ENCODE measurements around the gene NBPF26.
"Not testable (repeated sequence)": the region's sequence is repeated elsewhere in the genome, so short reads cannot be mapped to it uniquely, and the experiment has no call there.

NBPF26 gene

DNA sequence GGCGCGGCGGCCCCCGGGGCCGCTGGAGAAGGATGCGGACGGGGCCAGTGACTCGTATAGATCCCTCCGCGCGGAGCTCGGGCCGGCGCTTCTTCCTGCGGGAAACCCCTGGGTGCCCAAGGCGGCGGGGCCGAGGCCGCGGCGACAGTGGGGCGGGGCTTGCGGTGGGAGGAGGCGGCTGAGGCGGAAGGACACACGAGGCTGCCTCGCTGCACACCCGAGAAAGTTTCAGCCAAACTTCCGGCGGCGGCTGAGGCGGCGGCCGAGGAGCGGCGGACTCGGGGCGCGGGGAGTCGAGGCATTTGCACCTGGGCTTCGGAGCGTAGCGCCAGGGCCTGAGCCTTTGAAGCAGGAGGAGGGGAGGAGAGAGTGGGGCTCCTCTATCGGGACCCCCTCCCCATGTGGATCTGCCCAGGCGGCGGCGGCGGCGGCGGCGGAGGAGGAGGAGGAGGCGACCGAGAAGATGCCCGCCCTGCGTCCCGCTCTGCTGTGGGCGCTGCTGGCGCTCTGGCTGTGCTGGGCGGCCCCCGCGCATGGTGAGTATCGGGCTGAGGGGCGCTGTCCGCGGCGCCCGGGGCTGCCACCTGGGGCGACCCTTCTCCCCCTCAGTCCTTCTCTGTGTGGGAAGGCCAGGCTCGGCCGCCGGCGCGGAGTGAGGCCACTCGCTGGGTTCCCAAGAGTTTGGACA lies at the start of gene NBPF26:
NBPF26 (plus strand) TSS at position 231 of the 688 bp plus-strand sequence.
- peak; percentile 52 for DNase-seq (ENCODE audit: low read depth)

GRCh38 chr1:120680106-120680819 lies 43.5 kb upstream of the NBPF26 start:
- DNase-seq (ENCODE audit: low read depth): not testable (repeated sequence)

DNA sequence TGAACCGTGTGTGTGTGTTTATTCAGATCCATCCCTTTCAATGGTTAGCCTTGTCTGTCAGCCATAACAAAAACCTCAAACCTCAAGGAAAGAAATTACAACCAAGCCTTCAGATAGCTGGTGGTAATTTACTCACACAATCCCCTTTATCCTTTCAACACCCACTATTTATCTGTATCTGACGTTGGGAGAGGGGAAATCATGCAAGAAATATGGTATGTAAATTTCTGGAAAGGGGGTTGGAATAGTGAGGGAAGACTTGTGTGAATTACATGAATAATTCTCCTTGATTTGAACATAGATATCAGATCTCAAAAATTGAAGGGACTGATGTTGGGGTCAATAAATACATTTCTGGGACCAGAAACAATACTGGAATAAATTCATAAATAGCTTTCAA lies 42.8 kb upstream of the NBPF26 start:
- not testable (repeated sequence) for DNase-seq (ENCODE audit: low read depth)

- DNase-seq (ENCODE audit: low read depth): not testable (repeated sequence)
Measured at GRCh38 chr1:120684397-120684796, 39.3 kb upstream of the NBPF26 start.

DNA sequence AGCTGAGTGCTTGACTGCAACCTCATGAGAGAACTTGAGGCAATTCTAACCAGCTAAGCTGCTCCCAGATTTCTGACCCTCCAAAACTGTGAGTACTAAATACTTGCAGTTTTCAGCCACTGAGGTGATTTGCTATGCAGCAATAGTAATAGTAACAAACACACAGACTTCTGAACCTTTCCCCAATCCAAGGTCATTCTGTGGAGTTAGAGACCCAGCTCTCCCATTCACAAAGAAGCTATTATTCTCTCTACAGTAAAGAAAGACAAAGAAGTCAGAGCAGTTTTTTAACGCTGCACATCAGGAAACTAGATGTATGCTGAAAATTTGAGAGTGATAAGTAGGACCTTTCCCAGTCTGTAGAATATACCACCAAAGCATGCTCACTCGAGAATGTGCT lies 38.1 kb upstream of the NBPF26 start:
- not testable (repeated sequence) for DNase-seq (ENCODE audit: low read depth)

- not testable (repeated sequence) for DNase-seq (ENCODE audit: low read depth)
Measured at GRCh38 chr1:120687250-120687649, 36.5 kb upstream of the NBPF26 start.

GRCh38 chr1:120700807-120701562 lies 22.8 kb upstream of the NBPF26 start:
- DNase-seq (ENCODE audit: low read depth): not testable (repeated sequence)

GRCh38 chr1:120723358-120723714 lies 409 bp upstream of the NBPF26 start:
- not testable (repeated sequence) for DNase-seq (ENCODE audit: low read depth)

GRCh38 chr1:120724507-120724906 lies 762 bp downstream of the NBPF26 start:
- DNase-seq (ENCODE audit: low read depth): not testable (repeated sequence)

- DNase-seq (ENCODE audit: low read depth): not testable (repeated sequence)
Measured at GRCh38 chr1:120728811-120729210, 5.1 kb downstream of the NBPF26 start.

DNA sequence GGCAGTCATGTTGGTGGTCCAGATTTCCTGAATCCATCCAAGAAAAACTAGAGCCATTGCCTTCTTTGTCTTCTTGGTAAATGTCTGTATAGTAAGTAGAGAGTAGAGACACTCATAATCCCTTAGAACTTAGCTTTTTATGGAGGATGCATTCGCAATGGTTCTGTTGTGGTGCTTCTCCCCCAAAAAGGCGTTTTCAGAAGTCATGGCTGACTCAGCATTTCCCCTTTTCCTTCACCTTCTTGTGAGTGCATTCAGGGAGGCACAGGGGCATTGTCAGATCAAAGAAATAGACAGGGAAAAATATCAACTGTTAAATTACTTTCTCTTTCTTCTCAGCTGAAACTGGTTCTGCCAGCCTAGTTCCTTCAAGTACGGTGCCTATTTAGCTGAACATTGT lies 45.3 kb downstream of the NBPF26 start:
- not testable (repeated sequence) for DNase-seq (ENCODE audit: low read depth)

DNA sequence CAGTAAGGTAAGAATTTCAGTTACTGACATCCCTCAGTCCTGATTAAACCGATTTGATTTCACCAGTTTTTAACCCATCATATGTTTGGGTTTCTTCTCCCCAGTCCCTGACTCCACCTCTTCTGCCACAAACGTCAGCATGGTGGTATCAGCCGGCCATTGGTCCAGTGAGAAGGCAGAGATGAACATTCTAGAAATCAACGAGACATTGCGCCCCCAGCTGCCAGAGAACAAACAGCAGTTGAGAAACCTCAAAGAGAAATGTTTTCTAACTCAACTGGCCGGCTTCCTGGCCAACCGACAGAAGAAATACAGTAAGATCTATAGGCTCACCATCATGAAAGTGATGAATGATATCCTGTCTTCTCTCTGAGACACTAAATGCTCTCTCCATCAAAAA lies 81.7 kb downstream of the NBPF26 start:
- not testable (repeated sequence) for DNase-seq (ENCODE audit: low read depth)

DNA sequence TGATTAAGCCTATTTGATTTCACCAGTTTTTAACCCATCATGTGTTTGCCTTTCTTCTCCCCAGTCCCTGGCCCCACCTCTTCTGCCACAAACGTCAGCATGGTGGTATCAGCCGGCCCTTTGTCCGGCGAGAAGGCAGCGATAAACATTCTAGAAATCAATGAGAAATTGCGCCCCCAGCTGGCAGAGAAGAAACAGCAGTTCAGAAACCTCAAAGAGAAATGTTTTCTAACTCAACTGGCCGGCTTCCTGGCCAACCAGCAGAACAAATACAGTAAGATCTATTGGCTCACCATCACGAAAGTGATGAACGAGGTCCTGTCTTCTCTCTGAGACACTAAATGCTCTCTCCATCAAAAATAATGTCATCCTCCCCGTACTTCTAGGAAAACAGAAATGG lies 88.1 kb downstream of the NBPF26 start:
- DNase-seq (ENCODE audit: low read depth): not testable (repeated sequence)

- not testable (repeated sequence) for DNase-seq (ENCODE audit: low read depth)
Measured at GRCh38 chr1:120825051-120825450, 101.3 kb downstream of the NBPF26 start.

DNA sequence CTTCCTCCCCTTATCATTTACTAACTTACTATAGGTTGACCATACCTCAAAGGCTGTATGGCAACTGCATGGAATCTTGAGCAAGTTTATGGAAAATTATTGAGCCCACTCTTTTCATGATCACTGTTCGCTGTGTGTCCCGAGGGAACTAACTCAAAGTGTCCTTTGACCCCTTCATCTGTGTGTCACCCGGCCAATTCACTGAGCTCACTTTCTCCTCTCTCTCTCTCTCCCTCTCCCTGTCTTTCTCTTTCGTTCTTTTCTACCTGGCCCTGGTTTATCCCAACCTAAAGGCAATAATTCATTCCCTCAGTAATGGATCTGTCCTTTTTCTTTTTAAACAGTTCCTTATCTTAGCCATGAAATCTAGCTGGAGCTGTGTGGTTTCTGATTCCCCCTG lies 102.9 kb downstream of the NBPF26 start:
- not testable (repeated sequence) for DNase-seq (ENCODE audit: low read depth)

DNA sequence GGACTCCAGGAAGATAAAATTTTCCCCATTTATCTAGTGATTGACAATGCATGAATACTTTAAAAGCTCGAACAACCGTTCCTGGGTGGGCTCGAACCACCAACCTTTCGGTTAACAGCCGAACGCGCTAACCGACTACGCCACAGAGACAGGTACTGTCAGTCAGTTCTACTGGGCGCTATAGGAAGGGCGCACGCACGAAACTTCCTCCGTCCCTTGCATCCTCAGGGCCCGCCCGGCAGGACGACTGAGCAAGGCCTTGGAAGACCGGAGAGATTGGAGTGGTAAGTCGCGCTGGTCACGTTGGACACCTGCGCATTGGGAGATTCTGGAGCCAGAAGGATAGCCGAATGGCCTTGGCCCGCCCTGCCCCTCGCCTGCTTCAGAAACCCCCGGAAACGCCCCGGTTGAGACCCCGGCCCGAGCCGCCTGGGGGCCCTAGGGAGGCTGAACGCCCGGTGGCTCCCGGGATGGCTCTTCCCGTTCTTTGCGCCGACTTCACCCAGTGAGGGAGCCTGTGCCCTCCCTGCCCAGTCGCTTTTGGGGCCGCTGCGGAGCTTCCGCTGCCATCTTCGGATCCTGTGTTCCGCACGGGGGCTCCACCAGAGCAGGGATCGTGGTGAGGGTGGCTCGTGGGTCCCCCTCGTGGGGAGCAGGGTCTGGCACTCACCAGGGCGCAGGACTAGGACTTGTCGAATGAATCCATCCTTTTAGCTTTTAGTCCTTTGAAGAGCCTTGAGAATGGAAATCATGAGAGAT lies 120.6 kb downstream of the NBPF26 start:
- peak; percentile 43 for DNase-seq (ENCODE audit: low read depth)

DNA sequence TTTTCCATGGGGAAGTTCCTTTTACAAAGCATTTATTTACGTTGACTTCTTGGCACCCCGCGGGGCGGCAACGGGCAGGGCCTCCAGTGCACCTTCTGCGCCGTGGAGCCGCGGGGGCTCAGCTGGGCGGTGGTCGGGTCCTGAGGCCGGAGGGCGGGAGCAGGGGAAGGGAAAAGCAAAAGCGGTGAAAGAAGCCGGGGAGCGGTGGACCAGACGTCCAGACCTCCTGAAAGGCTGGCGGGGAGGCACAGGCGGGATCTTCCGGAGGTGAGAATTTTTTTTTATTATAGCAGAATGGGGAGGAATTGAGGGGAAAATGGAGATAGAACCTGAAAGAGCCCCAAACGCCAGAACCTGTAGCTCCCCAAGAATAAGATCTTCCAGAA lies 121.2 kb downstream of the NBPF26 start:
- not testable (repeated sequence) for DNase-seq (ENCODE audit: low read depth)

DNA sequence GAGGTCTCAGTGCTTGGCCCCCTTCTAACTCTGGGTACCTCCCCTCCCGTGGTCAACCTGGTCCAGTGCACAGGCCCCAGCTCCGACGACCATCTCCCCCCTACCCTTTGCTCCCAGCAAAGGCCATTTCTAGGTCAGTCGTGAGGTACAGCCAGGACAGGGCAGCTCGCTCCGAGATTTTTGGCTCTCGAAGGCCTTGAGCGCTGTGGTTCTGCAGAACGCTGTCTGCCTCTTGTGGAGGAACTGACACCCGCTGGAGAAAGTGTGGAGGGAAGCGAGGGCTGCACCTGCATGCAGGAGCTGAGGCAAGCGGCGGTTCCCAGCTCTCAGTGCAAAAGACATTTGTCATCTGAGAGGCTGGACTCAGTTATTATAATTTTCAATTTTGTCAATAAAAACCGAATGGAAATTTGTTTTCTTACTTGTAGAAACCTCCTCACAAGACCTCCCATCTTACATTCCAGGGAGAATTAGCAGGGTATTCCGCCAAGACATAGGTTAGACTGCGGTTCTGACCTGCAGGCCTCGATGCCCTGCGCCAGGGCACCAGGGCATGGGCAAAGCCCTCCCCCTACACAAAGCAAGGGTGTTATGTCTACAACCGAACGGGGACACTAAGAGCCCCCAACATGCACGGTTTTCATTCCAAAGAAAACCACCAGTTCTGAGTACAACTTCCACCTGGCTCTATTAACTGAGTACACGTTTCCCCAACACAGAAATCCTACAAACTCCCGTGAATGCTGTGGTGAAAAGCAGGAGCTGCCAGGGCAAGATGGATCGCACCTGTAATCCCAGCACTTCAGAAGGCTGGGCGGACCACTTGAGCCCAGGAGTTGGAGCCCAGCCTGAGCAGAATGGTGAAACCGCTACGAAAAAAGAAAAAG lies 125.9 kb downstream of the NBPF26 start:
- DNase-seq (ENCODE audit: low read depth): not testable (repeated sequence)

DNA sequence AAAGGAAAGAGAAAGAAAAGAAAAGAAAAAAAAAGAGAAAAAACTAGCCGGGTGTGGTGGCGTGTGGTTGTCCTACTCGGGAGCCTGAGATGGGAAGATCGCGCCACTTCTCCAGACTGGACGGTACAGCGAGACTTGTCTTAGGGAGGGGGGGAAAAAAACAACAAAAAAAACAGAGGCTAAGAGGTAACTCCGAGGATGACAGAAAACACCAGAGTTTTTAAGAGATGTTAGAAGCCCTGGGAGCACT lies 126.5 kb downstream of the NBPF26 start:
- DNase-seq (ENCODE audit: low read depth): not testable (repeated sequence)

GRCh38 chr1:120850537-120851421 lies 127.0 kb downstream of the NBPF26 start:
- DNase-seq (ENCODE audit: low read depth): peak; percentile 43
